LNCaP clone FGC (cell line): ENCODE results near the gene NOD2.

Experiments used
- DNase-seq: peaks from one replicate; pipeline ENCODE4 v3.0.0-alpha.2; 2011; ENCODE audit warnings: low read depth
- H3K4me3 ChIP-seq: 2 replicates; pipeline ENCODE4 v1.5.1; 2011; ENCODE audit warnings: mild to moderate bottlenecking, low read depth, low read length, control low read depth
- TF ChIP-seq, protein P1 (sequence below): IDR thresholded peaks from 2 replicates; pipeline ENCODE4 v1.5.1; 2012; ENCODE audit warnings: mild to moderate bottlenecking; ENCODE audit not compliant: control insufficient read depth, insufficient read depth; ENCODE audit errors: extremely low read depth

The NOD2 gene

DNA sequence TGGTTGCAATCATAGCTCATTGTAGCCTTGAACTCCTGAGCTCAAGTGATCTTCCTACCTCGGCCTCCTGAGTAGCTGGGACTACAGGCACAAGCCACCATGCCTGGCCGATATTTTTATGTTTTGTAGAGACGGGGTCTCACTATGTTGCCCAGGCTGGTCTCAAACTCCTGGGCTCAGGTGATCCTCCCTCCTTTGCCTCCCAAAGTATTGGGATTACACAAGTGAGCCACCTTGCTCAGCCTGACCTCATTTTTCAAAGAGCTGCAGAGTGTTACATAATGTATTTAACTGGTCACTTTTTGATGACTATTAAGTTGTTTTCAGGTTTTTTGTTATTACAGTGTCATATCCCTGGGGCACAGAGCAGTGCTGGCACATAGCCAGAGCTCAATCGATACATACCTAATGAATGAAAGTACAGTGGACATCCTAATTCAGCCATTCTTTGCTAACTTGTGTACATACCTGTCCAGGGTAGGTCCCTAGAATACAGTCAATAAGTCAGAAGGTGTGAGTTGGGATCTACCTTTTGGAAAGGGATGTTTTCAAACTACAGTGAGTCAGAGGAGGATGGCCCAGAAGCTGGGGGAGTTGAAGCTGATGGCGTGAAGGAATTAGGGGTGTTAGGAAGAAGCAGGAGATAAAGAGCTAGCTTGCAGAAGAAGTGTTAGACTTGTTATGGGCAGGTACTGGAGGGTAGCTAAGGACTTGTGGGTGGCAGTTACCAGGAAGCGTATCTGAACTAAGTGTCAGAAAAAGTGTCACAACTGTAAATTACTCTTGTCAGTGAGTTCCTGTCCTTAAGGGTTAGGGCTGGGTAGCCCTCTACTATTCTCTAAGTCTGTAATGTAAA lies 28.4 kb downstream of the NOD2 start:
- TF ChIP-seq, protein P1, sequence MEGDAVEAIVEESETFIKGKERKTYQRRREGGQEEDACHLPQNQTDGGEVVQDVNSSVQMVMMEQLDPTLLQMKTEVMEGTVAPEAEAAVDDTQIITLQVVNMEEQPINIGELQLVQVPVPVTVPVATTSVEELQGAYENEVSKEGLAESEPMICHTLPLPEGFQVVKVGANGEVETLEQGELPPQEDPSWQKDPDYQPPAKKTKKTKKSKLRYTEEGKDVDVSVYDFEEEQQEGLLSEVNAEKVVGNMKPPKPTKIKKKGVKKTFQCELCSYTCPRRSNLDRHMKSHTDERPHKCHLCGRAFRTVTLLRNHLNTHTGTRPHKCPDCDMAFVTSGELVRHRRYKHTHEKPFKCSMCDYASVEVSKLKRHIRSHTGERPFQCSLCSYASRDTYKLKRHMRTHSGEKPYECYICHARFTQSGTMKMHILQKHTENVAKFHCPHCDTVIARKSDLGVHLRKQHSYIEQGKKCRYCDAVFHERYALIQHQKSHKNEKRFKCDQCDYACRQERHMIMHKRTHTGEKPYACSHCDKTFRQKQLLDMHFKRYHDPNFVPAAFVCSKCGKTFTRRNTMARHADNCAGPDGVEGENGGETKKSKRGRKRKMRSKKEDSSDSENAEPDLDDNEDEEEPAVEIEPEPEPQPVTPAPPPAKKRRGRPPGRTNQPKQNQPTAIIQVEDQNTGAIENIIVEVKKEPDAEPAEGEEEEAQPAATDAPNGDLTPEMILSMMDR = no peak
- no peak for DNase-seq
- H3K4me3 ChIP-seq = no peak overlapping the region

DNA sequence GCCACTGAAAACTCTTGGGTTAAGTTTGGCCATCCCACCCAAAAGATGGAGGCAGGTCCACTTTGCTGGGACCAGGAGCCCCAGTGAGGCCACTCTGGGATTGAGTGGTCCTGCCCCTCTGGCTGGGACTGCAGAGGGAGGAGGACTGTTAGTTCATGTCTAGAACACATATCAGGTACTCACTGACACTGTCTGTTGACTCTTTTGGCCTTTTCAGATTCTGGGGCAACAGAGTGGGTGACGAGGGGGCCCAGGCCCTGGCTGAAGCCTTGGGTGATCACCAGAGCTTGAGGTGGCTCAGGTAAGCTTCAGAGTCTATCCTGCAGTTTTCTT lies 29.0 kb downstream of the NOD2 start:
- TF ChIP-seq, protein P1 = no peak
- no peak overlapping the region for H3K4me3 ChIP-seq
- no peak for DNase-seq

- no peak overlapping the region for H3K4me3 ChIP-seq
- TF ChIP-seq, protein P1 = no peak
- DNase-seq = no peak
Measured at GRCh38 chr16:50722960-50723359, 29.6 kb downstream of the NOD2 start.

- no peak overlapping the region for H3K4me3 ChIP-seq
- no peak for DNase-seq
- TF ChIP-seq, protein P1 = no peak
Measured at GRCh38 chr16:50724306-50724705, 30.9 kb downstream of the NOD2 start.

- DNase-seq = no peak
- no peak overlapping the region for H3K4me3 ChIP-seq
- TF ChIP-seq, protein P1 = no peak
Measured at GRCh38 chr16:50731130-50731988, 38.0 kb downstream of the NOD2 start.

DNA sequence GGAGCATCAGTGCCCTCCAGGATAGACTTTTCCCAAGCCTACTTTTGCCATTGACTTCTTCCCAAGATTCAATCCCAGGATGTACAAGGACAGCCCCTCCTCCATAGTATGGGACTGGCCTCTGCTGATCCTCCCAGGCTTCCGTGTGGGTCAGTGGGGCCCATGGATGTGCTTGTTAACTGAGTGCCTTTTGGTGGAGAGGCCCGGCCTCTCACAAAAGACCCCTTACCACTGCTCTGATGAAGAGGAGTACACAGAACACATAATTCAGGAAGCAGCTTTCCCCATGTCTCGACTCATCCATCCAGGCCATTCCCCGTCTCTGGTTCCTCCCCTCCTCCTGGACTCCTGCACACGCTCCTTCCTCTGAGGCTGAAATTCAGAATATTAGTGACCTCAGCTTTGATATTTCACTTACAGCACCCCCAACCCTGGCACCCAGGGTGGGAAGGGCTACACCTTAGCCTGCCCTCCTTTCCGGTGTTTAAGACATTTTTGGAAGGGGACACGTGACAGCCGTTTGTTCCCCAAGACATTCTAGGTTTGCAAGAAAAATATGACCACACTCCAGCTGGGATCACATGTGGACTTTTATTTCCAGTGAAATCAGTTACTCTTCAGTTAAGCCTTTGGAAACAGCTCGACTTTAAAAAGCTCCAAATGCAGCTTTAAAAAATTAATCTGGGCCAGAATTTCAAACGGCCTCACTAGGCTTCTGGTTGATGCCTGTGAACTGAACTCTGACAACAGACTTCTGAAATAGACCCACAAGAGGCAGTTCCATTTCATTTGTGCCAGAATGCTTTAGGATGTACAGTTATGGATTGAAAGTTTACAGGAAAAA lies 38.8 kb downstream of the NOD2 start:
- TF ChIP-seq, protein P1 = no peak
- no peak overlapping the region for H3K4me3 ChIP-seq
- DNase-seq = no peak
